Left ventricle myocardium superior (tissue), 1 donor: Measurements from ENCODE around the gene ITGA8. TPM values are rescaled to one million over a fixed set of nuclear protein-coding genes. Genes with fewer than 3 reads are reported as not detected.

ENCODE experiments used
- ATAC-seq: fragments of 200-7000 bp; cut with Tn5 transposase; one replicate; pipeline ENCODE4 v1.9.1; 2020; ENCODE audit warnings: mild to moderate bottlenecking, moderate library complexity
- DNase-seq: peaks from one replicate; pipeline ENCODE4 v3.0.0-alpha.2; 2020
- intact Hi-C: fragments of 100-400 bp; cut with micrococcal nuclease; formaldehyde crosslinking; loops from one replicate; pipeline ENCODE4 v1.11.0; 2022
- total RNA-seq: library from RNA; stranded (reverse); fragmentation: NEBNext Ultra II Directional; extraction: Animal tissue kit (Norgen Biotek cat#: 25700); gene quantifications from one replicate; pipeline ENCODE4 v1.2.1, GENCODE V29; 2021
- donor health status: DM: no; HTN: yes; CAD: no; lungs with severe emphysema.

The ITGA8 gene
- total RNA-seq, 1 donor from 2014 or later: 0.82 TPM

DNA sequence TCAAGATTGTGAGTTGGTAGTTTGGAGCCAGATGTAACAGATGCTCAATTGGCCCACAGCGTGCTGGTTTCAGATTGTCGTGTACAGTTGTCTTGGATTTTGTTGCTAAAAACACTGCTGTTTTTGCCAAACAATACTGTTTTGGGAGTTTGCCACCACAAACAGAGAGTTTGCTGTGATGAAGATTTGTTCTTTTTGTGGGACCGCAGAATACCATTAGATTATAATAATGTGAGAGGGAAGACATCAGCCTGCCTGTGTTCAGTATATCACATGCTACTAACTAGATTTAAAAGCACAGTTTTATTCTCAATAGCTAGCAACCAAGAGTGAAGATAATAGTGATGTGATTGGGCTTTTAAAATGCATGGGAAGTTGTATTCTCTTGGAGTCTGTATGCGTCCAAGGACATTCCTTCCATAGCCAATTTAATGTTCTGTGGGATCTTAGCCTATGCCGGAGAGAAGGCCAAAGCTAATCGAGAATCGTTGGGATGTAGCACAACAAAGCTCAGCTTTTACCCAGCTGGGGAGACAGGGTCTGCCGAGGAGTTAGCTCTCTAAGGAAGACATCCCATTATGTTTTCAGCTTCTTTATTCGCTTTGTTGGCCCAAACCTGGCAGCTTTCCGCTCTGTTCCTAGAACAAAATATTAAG lies 18.7 kb upstream of the ITGA8 start:
- ATAC-seq: peak; percentile 85
- intact Hi-C loops: no loop called here
- peak; percentile 47 for DNase-seq

GRCh38 chr10:15737656-15738055 lies 17.9 kb upstream of the ITGA8 start:
- no peak for ATAC-seq
- intact Hi-C loops: no loop called here
- DNase-seq: no peak

GRCh38 chr10:15735763-15736162 lies 16.0 kb upstream of the ITGA8 start:
- intact Hi-C loops: no loop called here
- ATAC-seq (peak; percentile 72), DNase-seq (peak; percentile 45)

GRCh38 chr10:15730341-15730740 lies 10.6 kb upstream of the ITGA8 start:
- ATAC-seq (no peak), DNase-seq (no peak)
- intact Hi-C loops: no loop called here

- intact Hi-C loops: loop anchor here (10.0 kb wide), 1 partner anchor 95 kb away; no protein-coding TSS in a partner anchor
- no peak for ATAC-seq
- no peak for DNase-seq
These were observed 10.2 kb upstream of the ITGA8 start for GRCh38 chr10:15729890-15730289.

- no peak for DNase-seq
- ATAC-seq: no peak
- intact Hi-C loops: loop anchor here (10.0 kb wide), 1 partner anchor 99 kb away; no protein-coding TSS in a partner anchor
These were observed 6.3 kb upstream of the ITGA8 start for GRCh38 chr10:15726042-15726441.

GRCh38 chr10:15725603-15726002 lies 5.9 kb upstream of the ITGA8 start:
- intact Hi-C loops: loop anchor here (10.0 kb wide), 1 partner anchor 99 kb away; no protein-coding TSS in a partner anchor
- ATAC-seq: peak; percentile 57
- DNase-seq: no peak

DNA sequence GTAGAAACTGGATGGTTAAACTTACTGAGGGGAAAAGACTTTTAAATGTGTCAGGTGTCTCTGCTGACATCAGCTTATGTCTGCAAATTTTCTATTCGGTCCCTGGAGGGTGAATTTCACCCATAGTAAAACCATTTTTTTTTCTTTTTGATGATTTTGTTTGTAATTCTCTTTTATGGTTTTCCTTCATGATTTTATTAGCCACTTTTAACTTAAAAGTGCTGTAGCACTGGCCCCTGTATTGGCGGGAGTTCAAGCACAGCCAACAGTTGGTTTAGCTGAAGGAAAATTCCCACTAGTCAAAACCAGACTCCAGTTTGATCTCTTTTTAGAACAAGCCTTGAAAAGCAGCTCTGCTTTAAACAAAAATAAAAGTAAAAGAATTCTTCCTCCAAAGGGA lies 5.0 kb upstream of the ITGA8 start:
- DNase-seq (no peak), ATAC-seq (no peak)
- intact Hi-C loops: loop anchor here (10.0 kb wide), 1 partner anchor 100 kb away; no protein-coding TSS in a partner anchor

DNA sequence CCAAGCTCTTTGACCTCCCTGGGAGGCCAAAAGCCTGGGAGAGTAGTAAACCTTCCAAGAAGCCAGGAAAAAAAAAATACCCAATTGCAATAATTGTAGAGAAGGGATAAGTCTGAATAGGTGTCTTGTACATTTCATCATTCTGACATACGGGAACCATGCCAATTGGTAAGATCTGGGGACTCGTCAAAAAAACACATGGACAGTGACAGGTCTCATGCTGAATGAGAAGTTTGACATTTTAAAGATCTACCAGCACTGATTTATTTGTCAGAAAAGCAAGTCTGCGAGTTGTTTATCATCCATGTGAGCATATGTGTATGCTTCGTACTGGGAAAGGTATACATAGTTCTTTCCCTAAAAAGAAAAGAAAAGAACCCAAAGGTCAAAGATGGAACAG lies 4.1 kb upstream of the ITGA8 start:
- ATAC-seq (no peak), DNase-seq (no peak)
- intact Hi-C loops: loop anchor here (10.0 kb wide), 1 partner anchor 101 kb away; no protein-coding TSS in a partner anchor

DNA sequence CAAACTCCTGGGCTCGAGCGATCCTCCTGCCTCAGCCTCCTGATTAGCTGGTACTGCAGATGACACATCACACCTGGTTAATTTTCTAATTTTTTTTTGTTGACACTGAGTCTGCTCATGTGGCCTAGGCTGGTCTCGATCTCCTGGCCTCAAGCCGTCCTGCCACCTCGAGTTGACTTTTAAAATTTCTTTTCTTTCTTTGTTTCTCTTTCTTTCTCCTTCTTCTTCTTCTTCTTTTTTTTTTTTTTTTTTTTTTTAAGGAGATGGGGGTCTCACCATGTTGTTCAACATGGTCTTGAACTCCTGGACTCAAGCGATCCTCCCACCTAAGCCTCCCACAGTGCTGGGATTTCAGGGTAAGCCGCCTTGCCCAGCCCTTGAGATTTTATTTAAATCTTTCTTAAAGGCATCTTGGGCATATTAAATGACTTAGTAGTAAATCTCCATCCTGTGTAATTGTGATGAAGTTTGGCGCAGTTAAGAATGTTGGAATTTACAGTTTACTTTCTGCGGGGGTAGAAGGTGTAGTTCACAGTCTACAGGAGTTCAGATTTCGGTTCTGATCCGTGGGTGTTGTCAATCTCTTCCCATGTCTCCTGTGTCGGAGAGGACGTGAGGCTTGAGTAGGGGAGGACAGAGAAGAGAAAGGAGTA lies 1.0 kb upstream of the ITGA8 start:
- DNase-seq (no peak), ATAC-seq (no peak)
- intact Hi-C loops: loop anchor here (10.0 kb wide), 1 partner anchor 104 kb away; no protein-coding TSS in a partner anchor

DNA sequence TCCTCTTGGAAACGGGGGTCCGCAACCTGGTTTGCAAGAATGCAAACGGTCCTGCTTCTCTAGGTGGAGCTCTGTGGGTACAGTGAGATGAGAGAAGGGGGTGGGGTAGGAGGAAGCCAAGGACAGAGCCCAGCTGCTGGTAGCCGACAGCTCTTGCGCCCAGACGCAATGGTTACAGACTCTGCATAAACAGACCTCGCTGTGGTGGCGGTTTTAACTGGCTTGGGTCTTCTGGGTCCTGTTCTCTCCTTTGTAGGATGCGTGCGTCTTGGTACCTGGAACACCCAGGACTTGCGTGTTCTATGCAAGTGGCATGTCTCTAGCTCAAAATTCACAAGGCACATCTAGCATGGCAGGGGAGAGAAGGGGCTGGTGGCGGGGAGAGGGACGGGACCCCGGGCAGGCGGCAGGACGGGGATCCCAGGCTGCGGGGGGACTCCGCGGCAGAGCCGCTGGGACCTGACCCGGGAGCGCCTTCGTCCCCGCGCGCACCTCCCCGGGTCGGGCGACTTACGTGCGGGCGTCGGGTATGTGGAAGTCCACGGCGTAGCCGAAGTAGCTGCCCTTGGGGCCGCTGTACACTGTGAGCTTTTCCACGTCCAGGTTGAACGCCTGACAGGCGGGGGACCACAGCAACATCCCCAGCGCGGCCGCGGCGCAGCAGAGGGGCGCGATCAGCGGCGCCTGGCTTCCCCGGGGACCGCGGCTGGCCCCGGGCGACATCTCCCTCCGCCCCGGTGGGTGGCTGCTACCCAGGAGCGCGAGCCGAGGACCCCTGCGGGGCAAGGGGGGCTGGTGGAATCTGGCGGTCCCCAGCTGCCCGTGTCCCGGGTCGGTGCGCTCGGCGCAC lies 448 bp downstream of the ITGA8 start:
- intact Hi-C loops: loop anchor here (10.0 kb wide), 2 partner anchors 134 to 284 kb away; no protein-coding TSS in a partner anchor
- DNase-seq: no peak

GRCh38 chr10:15718694-15719048 lies 1.1 kb downstream of the ITGA8 start:
- no peak for DNase-seq
- intact Hi-C loops: loop anchor here (10.0 kb wide), 2 partner anchors 134 to 284 kb away; no protein-coding TSS in a partner anchor
- ATAC-seq: peak; percentile 19

More for the DNA sequence above, 448 bp downstream of the ITGA8 start:
- peak; percentile 77 for ATAC-seq

GRCh38 chr10:15715619-15716227 lies 4.0 kb downstream of the ITGA8 start:
- intact Hi-C loops: loop anchor here (10.0 kb wide), 2 partner anchors 131 to 281 kb away; no protein-coding TSS in a partner anchor
- no peak for ATAC-seq
- no peak for DNase-seq

- ATAC-seq (no peak), DNase-seq (no peak)
- intact Hi-C loops: loop anchor here (10.0 kb wide), 2 partner anchors 130 to 280 kb away; no protein-coding TSS in a partner anchor
These were observed 4.9 kb downstream of the ITGA8 start for GRCh38 chr10:15714847-15715246.

GRCh38 chr10:15712883-15713282 lies 6.8 kb downstream of the ITGA8 start:
- DNase-seq (no peak), ATAC-seq (no peak)
- intact Hi-C loops: loop anchor here (10.0 kb wide), 2 partner anchors 128 to 278 kb away; no protein-coding TSS in a partner anchor

- intact Hi-C loops: loop anchor here (10.0 kb wide), 2 partner anchors 126 to 276 kb away; no protein-coding TSS in a partner anchor
- ATAC-seq (no peak), DNase-seq (no peak)
These were observed 9.3 kb downstream of the ITGA8 start for GRCh38 chr10:15710455-15710854.

GRCh38 chr10:15705298-15705697 lies 14.4 kb downstream of the ITGA8 start:
- ATAC-seq: no peak
- no peak for DNase-seq
- intact Hi-C loops: no loop called here

- intact Hi-C loops: no loop called here
- ATAC-seq: no peak
These were observed 15.1 kb downstream of the ITGA8 start for GRCh38 chr10:15704581-15704968.

More at GRCh38 chr10:15704581-15704968, 15.1 kb downstream of the ITGA8 start:
- no peak for DNase-seq
